ENCODE data around the gene SLC43A2.

DNA sequence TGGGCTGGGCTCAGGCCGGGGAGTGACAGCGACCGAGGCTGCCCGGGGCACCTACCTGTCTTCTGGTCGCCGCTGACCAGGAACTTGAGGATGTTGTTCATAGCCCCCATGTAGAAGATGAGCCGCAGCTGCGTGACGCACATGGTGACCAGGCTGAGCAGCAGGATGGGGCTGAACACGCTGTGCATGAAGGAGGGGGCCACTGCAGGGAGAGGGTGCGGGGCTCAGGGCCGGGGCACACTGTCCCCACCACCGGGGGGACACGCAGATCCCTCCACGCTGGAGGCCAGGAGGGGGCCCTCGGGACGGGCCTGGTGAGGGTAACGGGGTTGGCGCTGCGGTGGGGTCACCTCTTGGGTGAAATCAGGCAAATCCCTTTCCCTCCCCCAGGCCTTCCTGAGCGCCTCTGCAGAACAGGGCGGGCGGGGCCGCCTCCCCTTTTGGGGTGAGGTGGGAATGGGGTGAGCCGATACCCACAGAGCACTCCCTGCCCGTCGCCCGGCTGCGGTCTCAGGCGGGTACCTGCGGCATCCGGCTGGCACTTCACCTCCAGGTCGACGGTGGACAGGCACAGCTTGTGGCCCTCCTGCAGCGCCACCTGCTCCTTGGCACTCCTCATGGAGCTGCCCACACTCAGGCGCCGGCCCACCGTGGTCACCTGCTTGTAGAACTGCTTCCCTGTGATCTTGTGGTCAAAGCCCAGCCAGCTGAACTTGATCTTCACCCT is 37.7 kb downstream of the SLC43A2 start:
- no peak for TF ChIP-seq CTCF (IDR thresholded peaks at IDR 0.05)
- TF ChIP-seq POLR2A (IDR thresholded peaks at IDR 0.05) = no peak
- TF ChIP-seq POLR2AphosphoS5 (IDR thresholded peaks at IDR 0.05) = no peak
- no peak for TF ChIP-seq EP300 (IDR thresholded peaks at IDR 0.05; ENCODE audit: low read depth)

All from transverse colon (tissue), 4 donors.